ENCODE results near the gene AHRR.
"Not testable (repeated sequence)": the region's sequence is repeated elsewhere in the genome, so short reads cannot be mapped to it uniquely, and the experiment has no call there.

The AHRR gene

DNA sequence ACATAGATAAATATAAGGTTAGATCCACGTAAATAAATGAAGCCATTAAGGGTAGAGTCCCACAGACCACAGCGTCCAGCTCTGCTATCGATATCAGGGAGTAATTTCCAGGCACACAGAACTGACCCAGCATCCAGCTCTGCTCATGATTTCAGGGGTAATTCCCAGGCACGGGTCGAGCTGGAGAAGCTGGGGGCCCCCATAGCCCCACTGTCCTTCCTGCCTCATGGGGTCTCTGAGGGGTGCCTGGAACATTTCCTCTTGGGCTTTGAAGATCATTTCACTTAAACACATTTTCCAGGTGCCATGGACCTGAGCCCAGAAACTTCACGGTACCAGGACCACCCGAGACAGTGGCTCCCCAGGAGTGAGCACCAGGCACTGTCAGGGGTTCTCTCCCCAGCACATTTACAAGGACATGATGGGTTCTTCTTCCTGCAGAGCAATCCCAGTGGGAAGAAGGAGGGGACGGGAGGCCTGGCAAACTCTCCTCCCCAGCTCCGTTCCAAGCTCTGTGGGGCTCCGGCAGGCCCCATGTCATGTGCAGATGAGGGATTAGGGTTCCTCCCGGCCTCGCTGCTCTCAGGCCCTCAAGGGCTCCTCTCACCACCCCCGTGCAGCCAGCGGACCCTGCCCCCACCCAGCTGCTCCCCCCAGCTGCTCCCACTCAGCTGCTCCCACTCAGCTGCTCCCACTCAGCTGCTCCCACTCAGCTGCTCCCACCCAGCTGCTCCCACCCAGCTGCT, 23.4 kb upstream of the AHRR start:
- H3K4me3 ChIP-seq (ENCODE audit: low read depth, low read length); DNase-seq (ENCODE audit: low read depth); in situ Hi-C loops (cut with HindIII; ENCODE audit: low sequenced_read_pairs): not testable (repeated sequence)

DNA sequence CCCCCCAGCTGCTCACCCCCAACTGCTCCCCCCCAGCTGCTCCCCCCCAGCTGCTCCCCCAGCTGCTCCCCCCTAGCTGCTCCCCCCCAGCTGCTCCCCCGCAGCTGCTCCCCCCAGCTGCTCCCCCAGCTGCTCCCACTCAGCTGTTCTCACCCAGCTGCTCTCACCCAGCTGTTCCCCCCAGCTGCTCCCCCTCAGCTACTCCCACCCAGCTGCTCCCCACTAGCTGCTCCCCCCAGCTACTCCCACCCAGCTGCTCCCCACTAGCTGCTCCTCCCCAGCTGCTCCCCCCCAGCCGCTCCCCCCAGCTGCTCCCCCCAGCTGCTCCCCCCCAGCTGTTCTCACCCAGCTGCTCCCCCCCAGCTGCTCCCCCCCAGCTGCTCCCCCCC, 22.8 kb upstream of the AHRR start:
- in situ Hi-C loops (cut with HindIII; ENCODE audit: low sequenced_read_pairs): no loop called here
- TF ChIP-seq, protein P1, sequence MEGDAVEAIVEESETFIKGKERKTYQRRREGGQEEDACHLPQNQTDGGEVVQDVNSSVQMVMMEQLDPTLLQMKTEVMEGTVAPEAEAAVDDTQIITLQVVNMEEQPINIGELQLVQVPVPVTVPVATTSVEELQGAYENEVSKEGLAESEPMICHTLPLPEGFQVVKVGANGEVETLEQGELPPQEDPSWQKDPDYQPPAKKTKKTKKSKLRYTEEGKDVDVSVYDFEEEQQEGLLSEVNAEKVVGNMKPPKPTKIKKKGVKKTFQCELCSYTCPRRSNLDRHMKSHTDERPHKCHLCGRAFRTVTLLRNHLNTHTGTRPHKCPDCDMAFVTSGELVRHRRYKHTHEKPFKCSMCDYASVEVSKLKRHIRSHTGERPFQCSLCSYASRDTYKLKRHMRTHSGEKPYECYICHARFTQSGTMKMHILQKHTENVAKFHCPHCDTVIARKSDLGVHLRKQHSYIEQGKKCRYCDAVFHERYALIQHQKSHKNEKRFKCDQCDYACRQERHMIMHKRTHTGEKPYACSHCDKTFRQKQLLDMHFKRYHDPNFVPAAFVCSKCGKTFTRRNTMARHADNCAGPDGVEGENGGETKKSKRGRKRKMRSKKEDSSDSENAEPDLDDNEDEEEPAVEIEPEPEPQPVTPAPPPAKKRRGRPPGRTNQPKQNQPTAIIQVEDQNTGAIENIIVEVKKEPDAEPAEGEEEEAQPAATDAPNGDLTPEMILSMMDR (IDR thresholded peaks at IDR 0.05; ENCODE audit: low read depth, low read length, missing control alignments): no peak
- DNase-seq (ENCODE audit: low read depth): no peak
- no peak overlapping the region for H3K4me3 ChIP-seq (ENCODE audit: low read depth, low read length)

DNA sequence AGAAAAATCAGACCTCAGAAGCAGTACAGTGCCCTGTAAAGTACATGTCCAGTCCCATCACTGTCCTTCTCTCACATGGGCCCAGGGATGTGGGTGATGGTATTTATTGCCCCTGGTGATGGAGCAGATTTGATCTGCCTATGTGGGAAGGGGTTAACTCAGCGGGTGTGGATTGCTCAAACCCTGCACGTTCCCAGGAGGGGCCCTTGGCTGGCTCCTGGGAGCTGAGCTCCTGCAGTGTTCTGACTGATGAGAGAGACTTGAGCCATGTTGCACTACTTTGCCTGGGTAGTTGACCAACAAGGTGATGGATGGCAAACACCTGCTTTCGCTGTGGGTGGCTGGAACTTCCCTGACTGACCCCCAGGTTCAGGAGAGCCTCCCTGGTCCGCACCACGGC, 21.6 kb upstream of the AHRR start:
- H3K4me3 ChIP-seq (ENCODE audit: low read depth, low read length); DNase-seq (ENCODE audit: low read depth); in situ Hi-C loops (cut with HindIII; ENCODE audit: low sequenced_read_pairs): not testable (repeated sequence)

DNA sequence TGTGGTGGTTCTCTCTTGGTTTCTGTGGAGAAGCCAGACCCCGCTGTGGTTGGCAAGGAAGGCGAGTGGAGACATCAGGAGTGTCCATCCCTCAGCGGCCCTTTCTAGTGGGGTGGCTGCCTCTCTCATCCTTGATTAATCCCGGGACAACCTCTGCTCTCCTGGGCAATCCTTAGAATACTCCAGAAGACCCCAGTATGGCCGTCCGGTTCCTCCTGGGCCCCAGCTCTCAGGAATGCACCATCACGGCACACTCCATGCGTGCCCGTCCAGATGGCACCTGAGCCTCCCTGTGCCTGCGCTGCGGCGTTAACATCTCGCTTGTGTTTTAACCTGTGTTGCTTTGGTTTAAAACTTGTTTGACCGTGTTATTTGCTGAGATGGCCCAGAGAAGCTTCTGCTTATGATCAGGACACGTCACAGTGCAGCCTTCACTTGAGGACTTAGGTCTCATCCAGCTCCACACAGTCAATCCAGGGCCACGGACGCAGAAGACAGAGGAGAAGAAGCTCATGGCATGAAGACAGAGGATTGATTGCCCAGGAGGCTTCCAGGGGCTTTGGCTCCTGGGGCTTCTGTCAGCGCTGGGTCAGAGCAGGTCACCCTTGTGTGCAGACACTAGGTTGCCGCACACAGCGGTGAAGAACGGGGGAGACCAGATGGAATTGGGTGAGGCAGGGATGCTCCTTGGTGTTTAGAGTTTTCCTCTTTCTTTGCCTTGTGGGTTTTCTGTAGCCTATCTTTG, 20.7 kb upstream of the AHRR start:
- in situ Hi-C loops (cut with HindIII; ENCODE audit: low sequenced_read_pairs); H3K4me3 ChIP-seq (ENCODE audit: low read depth, low read length); DNase-seq (ENCODE audit: low read depth): not testable (repeated sequence)

DNA sequence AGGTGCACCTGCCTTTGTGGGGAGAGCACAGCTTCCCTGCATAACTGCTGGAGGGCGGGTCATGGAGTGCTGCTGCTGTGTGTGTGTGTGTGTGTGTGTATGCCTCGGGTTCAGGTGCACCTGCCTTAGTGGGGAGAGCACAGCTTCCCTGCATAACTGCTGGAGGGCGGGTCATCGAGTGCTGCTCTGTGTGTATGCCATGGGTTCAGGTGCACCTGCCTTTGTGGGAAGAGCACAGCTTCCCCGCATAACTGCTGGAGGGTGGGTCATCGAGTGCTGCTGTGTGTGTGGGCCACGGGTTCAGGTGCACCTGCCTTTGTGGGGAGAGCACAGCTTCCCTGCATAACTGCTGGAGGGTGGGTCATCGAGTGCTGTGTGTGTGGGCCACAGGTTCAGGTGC, 19.1 kb upstream of the AHRR start:
- H3K4me3 ChIP-seq (ENCODE audit: low read depth, low read length); DNase-seq (ENCODE audit: low read depth); in situ Hi-C loops (cut with HindIII; ENCODE audit: low sequenced_read_pairs): not testable (repeated sequence)

DNA sequence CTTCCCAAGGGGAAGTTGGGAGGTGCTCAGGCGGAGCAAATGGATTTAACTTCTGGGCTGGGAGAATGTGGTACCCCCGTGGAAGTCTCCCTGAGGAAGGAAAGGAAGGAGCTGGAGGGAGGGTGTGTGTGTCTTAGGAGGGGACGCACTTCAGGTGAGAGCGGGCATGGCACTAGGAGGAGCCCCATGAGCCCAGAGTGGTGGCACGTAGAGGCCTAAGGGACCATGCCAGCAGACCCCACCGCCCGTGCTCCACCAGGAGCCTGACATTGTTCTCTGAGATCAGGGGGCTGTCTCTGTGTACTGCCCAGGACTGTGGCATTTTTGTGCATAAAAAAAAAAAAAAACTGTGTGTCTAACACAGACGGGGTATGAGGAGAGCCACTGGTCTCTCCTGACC, 18.5 kb upstream of the AHRR start:
- H3K4me3 ChIP-seq (ENCODE audit: low read depth, low read length): no peak overlapping the region
- no peak for DNase-seq (ENCODE audit: low read depth)
- TF ChIP-seq, protein P1 (IDR thresholded peaks at IDR 0.05; ENCODE audit: low read depth, low read length, missing control alignments): no peak
- in situ Hi-C loops (cut with HindIII; ENCODE audit: low sequenced_read_pairs): no loop called here

DNA sequence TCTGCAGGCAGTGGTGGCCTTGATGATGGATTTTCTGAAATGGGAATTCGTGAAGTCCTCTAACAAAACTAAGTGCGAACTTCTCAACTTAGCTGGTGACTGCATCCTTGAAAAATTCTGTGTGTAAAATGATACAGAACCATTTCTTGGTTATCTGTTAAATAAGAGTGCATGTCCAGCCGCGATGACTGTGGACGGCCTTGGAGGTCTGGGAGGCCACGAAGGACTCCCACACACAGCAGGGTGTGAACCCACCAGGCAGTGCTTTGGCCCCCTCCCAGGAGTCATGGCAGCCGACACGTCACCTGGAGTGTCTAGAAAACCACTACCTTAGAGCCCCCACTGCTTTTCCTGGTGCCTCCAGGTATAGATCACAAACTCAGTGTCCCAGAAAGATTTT, 17.8 kb upstream of the AHRR start:
- in situ Hi-C loops (cut with HindIII; ENCODE audit: low sequenced_read_pairs); DNase-seq (ENCODE audit: low read depth); H3K4me3 ChIP-seq (ENCODE audit: low read depth, low read length): not testable (repeated sequence)

DNA sequence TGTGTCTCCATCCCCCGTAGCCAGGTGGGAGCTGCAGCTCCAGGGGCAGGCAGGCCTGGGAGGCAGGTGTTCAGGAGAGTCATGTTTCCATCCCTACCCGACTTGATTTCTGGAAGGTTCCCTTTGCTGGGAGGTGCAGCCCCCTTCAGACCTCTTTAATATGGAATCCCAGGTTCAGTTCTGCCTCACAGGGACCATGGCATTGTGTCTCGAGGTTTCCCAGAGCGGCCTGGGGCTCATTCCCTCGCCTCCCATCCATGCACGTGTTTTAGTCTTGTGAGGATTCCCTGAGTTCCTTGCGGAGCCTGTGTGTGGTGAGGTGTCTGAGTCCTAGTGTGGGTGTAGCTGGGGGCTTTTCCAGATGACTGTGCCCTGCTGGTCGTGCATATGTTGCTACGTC, 16.5 kb upstream of the AHRR start:
- H3K4me3 ChIP-seq (ENCODE audit: low read depth, low read length): no peak overlapping the region
- no peak for DNase-seq (ENCODE audit: low read depth)
- TF ChIP-seq, protein P1 (IDR thresholded peaks at IDR 0.05; ENCODE audit: low read depth, low read length, missing control alignments): no peak
- in situ Hi-C loops (cut with HindIII; ENCODE audit: low sequenced_read_pairs): no loop called here

DNA sequence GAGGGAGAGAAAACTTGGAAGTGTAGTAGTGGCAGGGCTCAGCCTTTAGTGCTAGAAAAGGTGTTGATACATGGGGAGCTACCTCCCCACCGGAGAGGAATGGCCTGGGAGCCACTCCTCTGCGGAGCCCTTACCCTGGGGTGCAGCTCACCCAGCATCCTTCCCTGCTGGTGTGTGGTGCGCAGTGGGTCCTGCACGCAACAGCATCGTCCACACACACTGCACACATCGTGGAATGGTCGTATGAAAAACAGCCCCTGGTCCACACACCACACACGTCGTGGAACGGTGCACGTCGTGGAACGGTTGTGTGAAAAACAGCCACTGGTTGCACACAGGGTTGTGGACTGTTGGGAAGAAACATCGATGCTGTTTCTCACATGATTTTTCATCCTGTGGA, 16.1 kb upstream of the AHRR start:
- DNase-seq (ENCODE audit: low read depth): no peak
- no peak overlapping the region for H3K4me3 ChIP-seq (ENCODE audit: low read depth, low read length)
- in situ Hi-C loops (cut with HindIII; ENCODE audit: low sequenced_read_pairs): no loop called here
- TF ChIP-seq, protein P1 (IDR thresholded peaks at IDR 0.05; ENCODE audit: low read depth, low read length, missing control alignments): no peak
